IMR-90 (cell line): ENCODE measurements around the gene AFF2. TPM values are rescaled to one million over a fixed set of nuclear protein-coding genes. Genes with fewer than 3 reads are reported as not detected.

Source experiments
- ATAC-seq: fragments of 200-7000 bp; cut with Tn5 transposase; 2 replicates; pipeline ENCODE4 v1.9.1; 2020; ENCODE audit warnings: low read depth, mild to moderate bottlenecking, moderate library complexity
- BruUV-seq: library from RNA; stranded (reverse); fragments of 400-500 nt; replicated peaks from 2 replicates; lab custom pipeline; 2021; lab: Mats Ljungman, UMichigan
- CTCF ChIA-PET: fragments of 300-600 bp; formaldehyde crosslinking; extraction: SDS; loops from one replicate; lab custom pipeline; 2021; ENCODE audit warnings: antibody characterized with exemption; lab: Yijun Ruan, JAX
- POLR2A ChIA-PET: fragments of 300-600 bp; sonication (Branson Sonifier 250); formaldehyde crosslinking; loops from one replicate; lab custom pipeline; 2022; ENCODE audit warnings: antibody characterized with exemption; ENCODE audit not compliant: unreplicated experiment; lab: Charles Lee
- DNase-seq: peaks from one replicate; pipeline ENCODE4 v3.0.0; 2013
- H2AFZ ChIP-seq: replicated peaks from 2 replicates; pipeline ENCODE3; 2013; ENCODE audit warnings: low read length, mild to moderate bottlenecking; ENCODE audit not compliant: poor library complexity
- H2AK5ac ChIP-seq: 2 replicates; pipeline ENCODE4 v1.6.1; 2013; ENCODE audit warnings: low read depth, low read length, inconsistent platforms
- H2AK9ac ChIP-seq: replicated peaks from 2 replicates; pipeline ENCODE3; 2013; ENCODE audit warnings: mild to moderate bottlenecking, low read depth, low read length, moderate library complexity; ENCODE audit not compliant: poor library complexity
- H2BK120ac ChIP-seq: 2 replicates; pipeline ENCODE4 v1.6.1; 2013; ENCODE audit warnings: low read depth, low read length, inconsistent platforms
- H2BK15ac ChIP-seq: 3 replicates; pipeline ENCODE4 v1.6.1; 2013; ENCODE audit warnings: low read depth, low read length, inconsistent platforms
- H2BK20ac ChIP-seq: 2 replicates; pipeline ENCODE4 v1.6.1; 2013; ENCODE audit warnings: low read depth, mild to moderate bottlenecking, inconsistent platforms, low read length, moderate library complexity
- H2BK5ac ChIP-seq: 2 replicates; pipeline ENCODE4 v1.6.1; 2013; ENCODE audit warnings: mild to moderate bottlenecking, low read depth, low read length, inconsistent platforms; ENCODE audit not compliant: poor library complexity, severe bottlenecking
- H3K14ac ChIP-seq: replicated peaks from 2 replicates; pipeline ENCODE4 v1.6.1; 2013; ENCODE audit warnings: low read depth, low read length, inconsistent platforms
- H3K18ac ChIP-seq: 2 replicates; pipeline ENCODE4 v1.6.1; 2013; ENCODE audit warnings: low read depth, low read length, control low read depth
- H3K23ac ChIP-seq: 2 replicates; pipeline ENCODE4 v1.6.1; 2013; ENCODE audit warnings: low read depth, low read length, inconsistent platforms
- H3K27ac ChIP-seq: 2 replicates; pipeline ENCODE4 v1.5.1; 2013; ENCODE audit warnings: mild to moderate bottlenecking, control low read depth, low read length; ENCODE audit not compliant: insufficient read depth
- H3K27me3 ChIP-seq: 2 replicates; pipeline ENCODE4 v1.6.1; 2013; ENCODE audit warnings: low read length; ENCODE audit not compliant: control insufficient read depth, insufficient read depth
- H3K36me3 ChIP-seq: 2 replicates; pipeline ENCODE4 v1.6.1; 2013; ENCODE audit warnings: low read length, mixed read lengths; ENCODE audit not compliant: control insufficient read depth, insufficient read depth
- H3K4ac ChIP-seq: 2 replicates; pipeline ENCODE4 v1.6.1; 2013; ENCODE audit warnings: low read depth, low read length, inconsistent platforms
- H3K4me1 ChIP-seq: 2 replicates; pipeline ENCODE4 v1.6.1; 2013; ENCODE audit warnings: low read length, mixed read lengths; ENCODE audit not compliant: control insufficient read depth, insufficient read depth
- H3K4me2 ChIP-seq: 2 replicates; pipeline ENCODE4 v1.6.1; 2013; ENCODE audit warnings: low read depth, mild to moderate bottlenecking, control low read depth, low read length, moderate library complexity
- H3K4me3 ChIP-seq: 2 replicates; pipeline ENCODE4 v1.5.1; 2013; ENCODE audit warnings: low read depth, mild to moderate bottlenecking, control low read depth, low read length, moderate library complexity; ENCODE audit not compliant: insufficient read depth
- H3K56ac ChIP-seq: 2 replicates; pipeline ENCODE4 v1.6.1; 2013; ENCODE audit warnings: low read length, inconsistent platforms; ENCODE audit not compliant: insufficient read depth; ENCODE audit errors: extremely low read depth
- H3K79me1 ChIP-seq, 2 experiments: 2 replicates each; pipeline ENCODE4 v1.6.1; 2013; ENCODE audit warnings: low read length in 2 of 2, inconsistent platforms in 1 of 2, low read depth in 1 of 2
- H3K9ac ChIP-seq: 2 replicates; pipeline ENCODE4 v1.6.1; 2013; ENCODE audit warnings: low read depth, low read length, control low read depth
- H3K9me1 ChIP-seq: 2 replicates; pipeline ENCODE4 v1.6.1; 2013; ENCODE audit warnings: low read length, inconsistent platforms; ENCODE audit not compliant: insufficient read depth
- H3K9me3 ChIP-seq: 2 replicates; pipeline ENCODE4 v1.6.1; 2013; ENCODE audit warnings: low read length; ENCODE audit not compliant: control insufficient read depth, insufficient read depth
- H4K20me1 ChIP-seq: 2 replicates; pipeline ENCODE4 v1.6.1; 2013; ENCODE audit warnings: low read length, inconsistent platforms; ENCODE audit not compliant: insufficient read depth
- H4K5ac ChIP-seq: 2 replicates; pipeline ENCODE4 v1.6.1; 2013; ENCODE audit warnings: mild to moderate bottlenecking, low read depth, low read length, control low read depth
- H4K8ac ChIP-seq, 2 experiments: 2 replicates each; pipeline ENCODE4 v1.6.1; 2013; ENCODE audit warnings: low read depth in 2 of 2, low read length in 2 of 2, control low read depth in 1 of 2, inconsistent platforms in 1 of 2
- H4K91ac ChIP-seq: 2 replicates; pipeline ENCODE4 v1.6.1; 2013; ENCODE audit warnings: low read depth, low read length, inconsistent platforms; ENCODE audit not compliant: insufficient read depth
- BHLHE40 ChIP-seq: fragments of 150-350 bp; IDR thresholded peaks from 2 replicates; pipeline ENCODE4 v1.6.1; 2016; ENCODE audit warnings: mild to moderate bottlenecking, low read depth, low read length
- CEBPB ChIP-seq: IDR thresholded peaks from 2 replicates; pipeline ENCODE4 v1.6.1; 2012; ENCODE audit warnings: low read depth, low read length, improper control_type of control experiment
- CHD1 ChIP-seq: IDR thresholded peaks from 2 replicates; pipeline ENCODE4 v1.6.1; 2012; ENCODE audit warnings: low read depth, low read length, improper control_type of control experiment
- CTCF ChIP-seq: conservative IDR thresholded peaks from 2 replicates; pipeline ENCODE4 v1.5.1; 2012; ENCODE audit warnings: mild to moderate bottlenecking, low read depth, low read length, improper control_type of control experiment
- FOS ChIP-seq: fragments of 150-350 bp; IDR thresholded peaks from 2 replicates; pipeline ENCODE4 v1.6.1; 2016; ENCODE audit warnings: low read depth, low read length
- MAFK ChIP-seq: IDR thresholded peaks from 2 replicates; pipeline ENCODE4 v1.6.1; 2012; ENCODE audit warnings: low read depth, low read length, improper control_type of control experiment
- MAZ ChIP-seq: IDR thresholded peaks from 2 replicates; pipeline ENCODE4 v1.6.1; 2012; ENCODE audit warnings: low read depth, mild to moderate bottlenecking, low read length, improper control_type of control experiment, moderate library complexity, borderline replicate concordance
- MXI1 ChIP-seq: IDR thresholded peaks from 2 replicates; pipeline ENCODE4 v1.6.1; 2012; ENCODE audit warnings: low read depth, mild to moderate bottlenecking, low read length, moderate library complexity, borderline replicate concordance
- NFE2L2 ChIP-seq: fragments of 150-350 bp; IDR thresholded peaks from 2 replicates; pipeline ENCODE4 v1.6.1; 2016; ENCODE audit warnings: low read depth, mild to moderate bottlenecking, low read length
- POLR2A ChIP-seq: IDR thresholded peaks from 2 replicates; pipeline ENCODE4 v1.6.1; 2012; ENCODE audit warnings: mild to moderate bottlenecking, low read depth, low read length
- RAD21 ChIP-seq: IDR thresholded peaks from 2 replicates; pipeline ENCODE4 v1.6.1; 2012; ENCODE audit warnings: low read length, improper control_type of control experiment
- RCOR1 ChIP-seq: IDR thresholded peaks from 2 replicates; pipeline ENCODE4 v1.6.1; 2012; ENCODE audit warnings: mild to moderate bottlenecking, low read length, improper control_type of control experiment; ENCODE audit not compliant: insufficient replicate concordance
- RFX5 ChIP-seq: IDR thresholded peaks from 2 replicates; pipeline ENCODE4 v1.8.0; 2012; ENCODE audit warnings: low read depth, mild to moderate bottlenecking, low read length, moderate library complexity
- SMC3 ChIP-seq: fragments of 150-350 bp; IDR thresholded peaks from 2 replicates; pipeline ENCODE4 v1.6.1; 2016; ENCODE audit warnings: low read depth, mild to moderate bottlenecking, antibody characterized with exemption, low read length, moderate library complexity
- WGBS, 2 experiments: methylation state at CpG; one replicate each; pipeline versions ENCODE4 v1.1.5 to v1.1.7; 2013; ENCODE audit warnings: missing lambda C conversion rate in 2 of 2; ENCODE audit not compliant: insufficient read length in 1 of 2; ENCODE audit errors: extremely low coverage in 2 of 2; 5-methylcytosine and 5-hydroxymethylcytosine counted together
- dilution Hi-C: fragments of 300-500 bp; cut with HindIII; formaldehyde crosslinking; loops from one replicate; pipeline ENCODE4 v1.14.3; 2018; ENCODE audit warnings: low sequenced_read_pairs; ENCODE audit not compliant: unreplicated experiment
- in situ Hi-C: fragments of 300-500 bp; cut with MboI; formaldehyde crosslinking; loops from 3 replicates; pipeline ENCODE4 v1.14.3; 2019; ENCODE audit warnings: low sequenced_read_pairs, inconsistent platforms, mixed read lengths
- intact Hi-C: fragments of 100-400 bp; cut with micrococcal nuclease; formaldehyde crosslinking; loops from 2 replicates; pipeline ENCODE4 v1.10.0; 2022
- polyA plus RNA-seq, 3 experiments: library from polyadenylated mRNA; depleted of rRNA; stranded (reverse); fragments of >200 nt; gene quantifications; 2 replicates each; pipeline ENCODE4 v1.2.3, GENCODE V29; 2012; ENCODE audit warnings: low replicate concordance in 1 of 3
- total RNA-seq: library from RNA; depleted of rRNA; stranded (reverse); fragments of >200 nt; gene quantifications from 2 replicates; pipeline ENCODE4 v1.2.3, GENCODE V29; 2012
- TF ChIP-seq, protein P1 (sequence below): fragments of 150-350 bp; IDR thresholded peaks from 2 replicates; pipeline ENCODE4 v1.6.1; 2017; ENCODE audit warnings: mild to moderate bottlenecking, antibody characterized with exemption, low read length, low read depth
- TF ChIP-seq, protein P2 (sequence below): fragments of 150-350 bp; IDR thresholded peaks from 2 replicates; pipeline ENCODE4 v1.6.1; 2016; ENCODE audit warnings: low read depth, mild to moderate bottlenecking, low read length, moderate library complexity, borderline replicate concordance

The AFF2 gene
- total and polyA plus RNA-seq, 2 of the 4 experiments (the other 2 are of a cell fraction): 0.15 to 0.72 TPM

GRCh38 chrX:148923631-148924030, 423.2 kb downstream of the AFF2 start:
- H3K27ac ChIP-seq: no peak overlapping the region
- no peak overlapping the region for H3K56ac ChIP-seq
- H3K9ac ChIP-seq: no peak overlapping the region
- no peak overlapping the region for H2BK15ac ChIP-seq
- no peak overlapping the region for H3K4me3 ChIP-seq
- H3K36me3 ChIP-seq: no peaks in the 10 kb centered on the region
- ChIA-PET CTCF (interaction anchor here (0.6 kb wide), 1 partner anchor 8 kb away, joined by 3 read pairs; no protein-coding TSS in a partner anchor), POLR2A (interaction anchor here (0.6 kb wide), 1 partner anchor 228 kb away, joined by 5 read pairs; no protein-coding TSS in a partner anchor)
- no peak overlapping the region for H2AK9ac ChIP-seq
- ATAC-seq (no peak), DNase-seq (no peak)
- H3K79me1 ChIP-seq: no peaks in the 10 kb centered on the region
- intact Hi-C loops (no loop called here), in situ Hi-C loops (no loop called here), dilution Hi-C loops (no loop called here)
- no peak overlapping the region for H2AFZ ChIP-seq
- no TSS peak for BruUV-seq
- H3K9me1 ChIP-seq: no peaks in the 10 kb centered on the region
- no peak overlapping the region for H2BK5ac ChIP-seq
- no peak overlapping the region for H3K14ac ChIP-seq
- no peak overlapping the region for H2BK120ac ChIP-seq
- TF ChIP-seq RCOR1: no peak
- TF ChIP-seq CTCF: no peak
- TF ChIP-seq BHLHE40: no peak
- TF ChIP-seq, protein P1, sequence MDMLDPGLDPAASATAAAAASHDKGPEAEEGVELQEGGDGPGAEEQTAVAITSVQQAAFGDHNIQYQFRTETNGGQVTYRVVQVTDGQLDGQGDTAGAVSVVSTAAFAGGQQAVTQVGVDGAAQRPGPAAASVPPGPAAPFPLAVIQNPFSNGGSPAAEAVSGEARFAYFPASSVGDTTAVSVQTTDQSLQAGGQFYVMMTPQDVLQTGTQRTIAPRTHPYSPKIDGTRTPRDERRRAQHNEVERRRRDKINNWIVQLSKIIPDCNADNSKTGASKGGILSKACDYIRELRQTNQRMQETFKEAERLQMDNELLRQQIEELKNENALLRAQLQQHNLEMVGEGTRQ: no peak
- TF ChIP-seq RFX5: no peak
- no peak for TF ChIP-seq SMC3
- no peak for TF ChIP-seq MXI1
- no peak for TF ChIP-seq MAFK
- TF ChIP-seq NFE2L2: no peak
- TF ChIP-seq CHD1: no peak
- no peak for TF ChIP-seq CEBPB
- TF ChIP-seq FOS: no peak
- TF ChIP-seq, protein P2, sequence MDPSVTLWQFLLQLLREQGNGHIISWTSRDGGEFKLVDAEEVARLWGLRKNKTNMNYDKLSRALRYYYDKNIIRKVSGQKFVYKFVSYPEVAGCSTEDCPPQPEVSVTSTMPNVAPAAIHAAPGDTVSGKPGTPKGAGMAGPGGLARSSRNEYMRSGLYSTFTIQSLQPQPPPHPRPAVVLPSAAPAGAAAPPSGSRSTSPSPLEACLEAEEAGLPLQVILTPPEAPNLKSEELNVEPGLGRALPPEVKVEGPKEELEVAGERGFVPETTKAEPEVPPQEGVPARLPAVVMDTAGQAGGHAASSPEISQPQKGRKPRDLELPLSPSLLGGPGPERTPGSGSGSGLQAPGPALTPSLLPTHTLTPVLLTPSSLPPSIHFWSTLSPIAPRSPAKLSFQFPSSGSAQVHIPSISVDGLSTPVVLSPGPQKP: no peak
- TF ChIP-seq MAZ: no peak
- no peak for TF ChIP-seq RAD21
- TF ChIP-seq POLR2A: no peak
- no peaks in the 10 kb centered on the region for H4K20me1 ChIP-seq
- H3K27me3 ChIP-seq: no peaks in the 10 kb centered on the region
- no peak overlapping the region for H3K4ac ChIP-seq
- H3K4me1 ChIP-seq: no peaks in the 10 kb centered on the region
- H2AK5ac ChIP-seq: no peak overlapping the region
- no peak overlapping the region for H4K8ac ChIP-seq
- no peak overlapping the region for H2BK20ac ChIP-seq
- no peak overlapping the region for H3K18ac ChIP-seq
- no peak overlapping the region for H4K5ac ChIP-seq
- no CpG with 5 or more reads among the region's 2 CpGs for WGBS, 2 experiments
- no peak overlapping the region for H3K4me2 ChIP-seq
- no peaks in the 10 kb centered on the region for H3K9me3 ChIP-seq
- H4K91ac ChIP-seq: no peak overlapping the region
- no peak overlapping the region for H3K23ac ChIP-seq
